GM15510 (cell line): ENCODE results near the gene ZC3H12C.

ENCODE experiments used
- POLR2A ChIP-seq: IDR thresholded peaks from 3 replicates; pipeline ENCODE4 v1.6.1; 2011; ENCODE audit warnings: borderline replicate concordance; ENCODE audit not compliant: insufficient read length; ENCODE audit errors: extremely low read depth

Gene ZC3H12C

GRCh38 chr11:110113973-110114372 lies 20.8 kb downstream of the ZC3H12C start:
- TF ChIP-seq POLR2A, result no peak

- no peak for TF ChIP-seq POLR2A
These were observed 26.1 kb downstream of the ZC3H12C start for GRCh38 chr11:110119317-110119716.

GRCh38 chr11:110121204-110121603 lies 28.0 kb downstream of the ZC3H12C start:
- no peak for TF ChIP-seq POLR2A

GRCh38 chr11:110123003-110123402 lies 29.8 kb downstream of the ZC3H12C start:
- no peak for TF ChIP-seq POLR2A

- no peak for TF ChIP-seq POLR2A
These were observed 31.4 kb downstream of the ZC3H12C start for GRCh38 chr11:110124605-110125004.

GRCh38 chr11:110125632-110126031 lies 32.4 kb downstream of the ZC3H12C start:
- no peak for TF ChIP-seq POLR2A

GRCh38 chr11:110126936-110127335 lies 33.7 kb downstream of the ZC3H12C start:
- TF ChIP-seq POLR2A, result no peak

- TF ChIP-seq POLR2A, result no peak
These were observed 35.0 kb downstream of the ZC3H12C start for GRCh38 chr11:110128161-110128560.

GRCh38 chr11:110130642-110131238 lies 37.5 kb downstream of the ZC3H12C start:
- no peak for TF ChIP-seq POLR2A

GRCh38 chr11:110131386-110132123 lies 38.4 kb downstream of the ZC3H12C start:
- no peak for TF ChIP-seq POLR2A

- no peak for TF ChIP-seq POLR2A
These were observed 40.0 kb downstream of the ZC3H12C start for GRCh38 chr11:110133160-110133559.

GRCh38 chr11:110134110-110134509 lies 40.9 kb downstream of the ZC3H12C start:
- TF ChIP-seq POLR2A, result no peak

- TF ChIP-seq POLR2A, result no peak
These were observed 48.6 kb downstream of the ZC3H12C start for GRCh38 chr11:110141812-110142211.

- TF ChIP-seq POLR2A, result no peak
These were observed 54.9 kb downstream of the ZC3H12C start for GRCh38 chr11:110147962-110148709.
